HG03064 (cell line): Measurements from ENCODE around the gene PLGRKT.
A peak's percentile ranks its signal among the peaks of the same experiment; 100 is the strongest.
"Not testable (repeated sequence)": the region's sequence is repeated elsewhere in the genome, so short reads cannot be mapped to it uniquely, and the experiment has no call there.

Experiments
- ATAC-seq: cut with Tn5 transposase; IDR thresholded peaks from one replicate; pipeline ENCODE4 v1.9.1; 2021; ENCODE audit warnings: low read depth; ENCODE audit not compliant: unreplicated experiment

PLGRKT gene, protein sequence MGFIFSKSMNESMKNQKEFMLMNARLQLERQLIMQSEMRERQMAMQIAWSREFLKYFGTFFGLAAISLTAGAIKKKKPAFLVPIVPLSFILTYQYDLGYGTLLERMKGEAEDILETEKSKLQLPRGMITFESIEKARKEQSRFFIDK

DNA sequence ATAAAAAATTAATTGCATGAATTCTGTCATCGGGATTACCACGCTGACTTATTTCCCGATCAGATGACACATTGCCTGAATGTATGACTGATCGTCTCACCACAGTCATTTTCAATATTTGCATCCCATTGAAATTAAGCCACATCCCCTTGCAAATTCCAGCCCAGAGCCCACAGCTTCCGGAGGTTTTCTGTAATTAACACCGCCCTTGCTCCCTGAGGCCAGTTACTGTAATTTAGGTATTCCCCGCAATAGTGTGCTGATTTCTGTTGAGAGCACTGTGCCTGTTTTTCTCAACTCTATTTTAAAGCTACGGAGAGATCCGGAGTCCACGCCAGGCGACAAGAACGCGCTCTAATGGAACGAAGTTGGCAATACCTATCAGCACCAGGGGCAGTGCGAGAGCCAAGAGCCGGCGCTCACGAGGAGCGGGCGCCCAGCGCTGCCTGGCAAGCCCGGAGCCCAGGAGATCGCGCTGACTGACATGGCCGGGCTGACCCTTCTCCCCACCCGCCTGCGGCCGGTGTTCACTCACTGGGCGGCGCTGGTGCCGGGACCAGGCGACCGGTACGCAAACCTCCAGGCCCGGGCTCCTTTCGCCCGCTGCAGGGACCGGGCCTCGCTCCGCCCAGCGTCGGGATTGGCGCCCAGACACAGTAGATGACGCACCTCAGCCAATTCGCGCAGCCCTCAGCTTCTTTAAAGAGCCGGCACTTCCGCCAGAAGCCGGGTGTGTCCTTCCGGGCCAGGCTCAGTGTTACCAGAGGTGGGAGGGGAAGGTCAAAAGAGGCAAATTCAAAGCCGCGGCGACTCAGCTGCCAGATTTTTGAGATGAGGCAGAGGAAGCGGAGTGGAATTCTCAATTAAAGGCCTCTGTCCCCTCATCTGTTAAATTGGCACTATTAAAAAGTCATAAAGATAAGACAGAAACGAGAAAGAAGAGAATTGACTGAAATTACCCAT lies at the start of gene PLGRKT:
Gene PLGRKT (minus strand): TSS at position 672 of the 963 bp plus-strand sequence. CDS start 5,948 bp downstream, outside the sequence.
- ATAC-seq, result peak; percentile 88

DNA sequence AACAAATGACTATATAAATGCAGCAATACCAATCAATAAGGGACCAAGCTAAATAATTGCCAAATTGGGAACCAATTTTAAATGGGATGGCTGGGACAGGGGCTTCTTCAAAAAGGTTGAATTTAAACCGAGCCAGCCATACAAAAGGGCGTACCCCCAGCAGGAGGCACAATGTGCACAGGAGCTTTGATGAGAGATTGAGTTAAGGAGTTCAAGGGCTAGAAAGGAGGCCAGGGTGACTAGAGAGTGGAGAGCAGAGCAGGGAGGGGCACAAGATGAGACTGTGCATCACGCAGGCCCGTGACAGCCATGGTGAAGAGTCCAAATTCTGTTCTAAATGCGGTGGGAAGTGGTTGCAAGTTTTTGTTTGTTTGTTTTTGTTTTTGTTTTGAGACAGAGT lies 49.3 kb upstream of the PLGRKT start:
- no peak for ATAC-seq

DNA sequence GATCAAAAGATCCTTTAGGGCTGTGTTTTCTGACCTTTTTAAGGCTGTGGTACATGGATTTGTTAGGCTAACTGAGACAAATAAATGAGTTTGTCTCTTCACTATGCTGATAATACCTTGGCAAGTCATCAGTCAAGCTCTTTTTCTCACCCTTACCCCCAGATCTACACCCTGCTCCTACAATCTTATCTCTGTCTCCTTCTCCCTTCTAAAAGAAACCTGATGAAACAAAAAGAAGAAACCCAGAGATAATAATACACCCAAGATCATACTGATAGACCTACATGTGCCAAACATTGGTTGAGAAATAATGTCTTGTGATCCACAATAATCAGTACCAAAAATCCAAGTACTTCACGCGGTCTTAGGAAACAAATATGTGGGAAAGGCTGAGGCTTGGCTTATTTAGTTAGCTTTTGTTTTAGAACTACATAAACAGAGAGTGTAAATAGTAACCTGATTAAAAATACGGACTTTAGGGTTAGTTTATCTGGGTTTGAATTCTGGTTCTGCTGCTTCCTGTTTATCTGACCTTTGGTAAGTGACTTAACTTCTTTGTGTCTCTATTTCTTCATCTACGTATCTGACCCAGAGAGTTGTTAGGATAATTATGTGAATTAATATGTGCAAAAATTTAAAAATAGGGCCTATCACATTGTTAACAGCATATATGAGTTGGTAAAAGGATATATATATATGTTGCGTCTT lies 47.8 kb upstream of the PLGRKT start:
- ATAC-seq, result no peak

DNA sequence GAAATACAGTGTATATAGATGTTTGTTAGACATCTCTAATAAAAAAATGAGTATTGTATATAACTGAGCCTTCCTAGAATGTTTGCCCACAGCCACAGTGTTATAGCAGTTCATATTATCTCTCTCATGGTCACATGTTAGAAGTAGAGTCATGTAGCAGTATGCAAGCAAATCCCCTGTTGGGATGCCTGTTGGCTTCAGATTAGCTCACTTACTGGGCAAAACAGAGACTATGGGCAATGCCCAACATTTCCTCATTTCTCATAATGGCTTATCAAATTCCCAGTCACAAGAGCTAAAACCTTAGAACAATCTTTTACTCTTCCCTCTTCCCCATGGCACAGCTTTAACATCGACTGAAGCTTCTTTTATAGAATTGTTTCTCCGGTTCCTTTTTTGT lies 45.6 kb upstream of the PLGRKT start:
- no peak for ATAC-seq

DNA sequence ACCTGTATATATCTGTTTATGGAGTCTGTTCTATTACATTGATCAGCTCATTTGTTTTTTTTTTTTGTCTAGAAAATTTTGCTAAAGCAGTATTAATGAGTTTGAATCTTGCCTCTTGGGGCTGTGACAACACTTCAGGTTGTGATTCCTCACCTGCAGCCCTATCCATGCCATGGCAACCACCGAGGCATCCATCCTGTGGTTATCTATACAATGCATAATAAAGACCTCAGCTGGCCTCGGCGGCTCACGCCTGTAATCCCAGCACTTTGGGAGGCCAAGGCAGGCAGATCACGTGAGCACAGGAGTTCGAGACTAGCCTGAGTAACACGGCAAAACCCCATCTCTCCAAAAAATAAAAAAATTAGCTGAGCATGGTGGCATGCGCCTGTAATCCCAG lies 44.5 kb upstream of the PLGRKT start:
- no peak for ATAC-seq

DNA sequence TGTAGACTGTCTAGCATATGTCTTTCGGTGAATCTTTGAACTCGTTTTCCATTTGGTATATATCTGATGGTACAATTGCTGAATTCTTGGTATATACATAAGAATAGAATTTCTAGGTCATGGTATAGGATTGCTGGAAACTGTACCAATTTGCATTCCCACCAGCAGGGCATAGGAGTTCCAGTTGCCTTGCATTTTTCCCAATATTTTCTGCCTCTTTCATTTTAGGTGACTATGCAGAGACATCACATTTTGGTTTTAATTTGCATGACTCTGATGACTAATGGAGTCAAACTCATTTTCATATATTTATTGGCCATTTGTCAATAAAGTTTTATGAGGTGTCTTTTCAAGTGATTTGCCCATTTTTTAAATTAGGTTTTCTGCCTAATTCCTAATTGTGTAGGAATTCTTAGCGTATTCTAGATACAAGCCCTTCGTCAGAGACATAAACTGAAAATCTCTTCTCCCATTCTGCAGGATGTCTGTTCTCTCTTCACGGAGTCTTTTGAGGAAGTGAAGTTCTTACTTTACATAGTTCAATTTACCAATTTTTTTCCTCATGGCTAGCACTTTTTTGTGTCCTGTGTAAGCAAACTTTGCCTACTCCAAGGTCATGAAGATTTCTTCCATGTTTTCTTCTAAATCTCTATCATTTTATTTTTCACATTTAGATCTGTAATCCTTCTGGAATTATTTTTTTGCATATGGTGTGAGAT lies 43.8 kb upstream of the PLGRKT start:
- ATAC-seq, result no peak

DNA sequence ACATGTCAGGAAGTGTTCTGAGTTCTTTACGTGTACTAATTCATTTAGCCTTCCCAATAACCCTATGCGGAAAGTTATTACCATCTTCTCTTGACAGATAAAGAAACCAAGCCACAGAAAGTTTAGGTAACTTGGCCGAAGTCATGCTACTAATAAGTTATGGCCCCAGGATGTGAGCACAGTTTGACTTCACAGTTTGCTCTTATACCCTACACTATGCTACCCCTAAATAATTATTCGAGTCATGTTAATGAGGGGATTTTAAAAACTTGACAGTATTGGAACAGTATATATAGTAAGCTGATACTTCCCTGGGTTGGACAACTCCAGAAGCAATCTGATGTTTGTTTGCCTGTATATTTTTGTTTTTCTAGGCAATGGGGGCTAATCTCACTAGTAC lies 43.2 kb upstream of the PLGRKT start:
- no peak for ATAC-seq

DNA sequence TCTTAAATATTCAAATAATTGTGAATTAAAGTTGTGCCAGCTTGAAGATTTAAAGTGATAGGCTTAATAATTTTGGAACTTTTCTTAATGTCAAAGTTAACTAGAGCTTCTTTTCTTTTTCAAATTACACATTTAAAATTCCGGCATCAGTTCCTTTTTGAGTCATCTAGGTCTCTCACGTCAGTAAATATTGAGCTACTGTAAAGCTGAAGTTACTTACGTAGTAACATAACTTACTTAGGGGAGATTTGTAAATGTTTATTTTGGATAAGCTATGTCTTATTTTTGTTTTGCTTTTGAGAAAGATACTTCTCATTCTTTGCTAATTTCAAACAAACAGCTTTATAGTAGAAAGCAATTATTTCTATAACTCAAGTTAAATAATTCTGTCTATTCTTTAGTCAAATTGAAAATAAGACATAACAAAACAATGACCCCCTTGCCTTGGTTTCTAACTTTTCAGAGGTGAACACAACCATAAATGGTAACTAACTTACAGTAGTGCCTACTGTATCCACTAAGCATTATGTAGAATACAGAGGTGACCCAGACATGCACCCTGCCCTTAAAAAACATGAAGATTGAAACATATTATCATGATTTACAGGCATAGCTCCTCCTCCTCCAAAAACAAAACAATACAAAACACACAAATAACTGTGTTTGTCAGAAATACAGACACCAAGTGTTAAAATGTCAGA lies 42.4 kb upstream of the PLGRKT start:
- peak; percentile 55 for ATAC-seq

DNA sequence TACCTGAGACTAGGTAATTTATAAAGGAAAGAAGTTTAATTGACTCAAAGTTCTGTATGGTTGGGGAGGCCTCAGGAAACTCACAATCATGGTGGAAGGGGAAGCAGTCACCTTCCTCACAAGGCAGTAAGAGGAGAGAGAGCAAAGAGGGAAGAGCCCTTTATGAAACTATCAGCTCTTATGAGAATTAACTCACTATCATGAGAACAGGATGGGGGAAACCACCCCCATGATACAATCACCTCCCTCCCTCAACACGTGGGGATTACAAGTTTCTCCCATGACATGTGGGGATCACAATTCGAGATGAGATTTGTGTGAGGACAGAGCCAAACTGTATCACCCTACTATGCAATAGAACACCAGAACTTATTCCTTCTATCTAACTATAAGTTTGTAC lies 40.5 kb upstream of the PLGRKT start:
- no peak for ATAC-seq

DNA sequence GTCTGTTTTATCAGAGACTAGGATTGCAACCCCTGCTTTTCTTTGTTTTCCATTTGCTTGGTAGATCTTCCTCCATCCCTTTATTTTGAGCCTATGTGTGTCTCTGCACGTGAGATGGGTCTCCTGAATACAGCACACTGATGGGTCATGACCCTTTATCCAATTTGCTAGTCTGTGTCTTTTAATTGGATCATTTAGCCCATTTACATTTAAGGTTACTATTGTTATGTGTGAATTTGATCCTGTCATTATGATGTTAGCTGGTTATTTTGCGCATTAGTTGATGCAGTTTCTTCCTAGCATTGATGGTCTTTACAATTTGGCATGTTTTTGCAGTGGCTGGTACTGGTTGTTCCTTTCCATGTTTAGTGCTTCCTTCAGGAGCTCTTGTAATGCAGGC lies 37.9 kb upstream of the PLGRKT start:
- ATAC-seq, result not testable (repeated sequence)

DNA sequence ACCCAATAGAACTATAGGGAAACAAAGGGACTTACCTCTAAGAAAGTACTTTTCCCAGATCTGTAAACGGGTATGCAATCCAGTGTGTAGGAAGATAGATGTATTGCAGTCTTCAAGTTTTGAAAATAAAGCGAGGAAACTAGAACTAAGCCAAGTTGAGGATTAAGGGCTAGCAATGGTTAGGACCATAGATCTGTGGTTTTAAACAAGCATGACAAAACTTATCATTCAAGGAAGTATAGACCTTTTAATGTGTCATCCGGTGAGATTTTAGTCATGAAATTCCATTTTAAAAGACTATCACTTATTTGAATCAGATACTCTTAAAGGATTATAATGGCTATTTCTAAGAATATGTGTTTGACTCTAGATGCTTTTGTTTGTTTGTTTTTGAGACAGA lies 33.1 kb upstream of the PLGRKT start:
- no peak for ATAC-seq

DNA sequence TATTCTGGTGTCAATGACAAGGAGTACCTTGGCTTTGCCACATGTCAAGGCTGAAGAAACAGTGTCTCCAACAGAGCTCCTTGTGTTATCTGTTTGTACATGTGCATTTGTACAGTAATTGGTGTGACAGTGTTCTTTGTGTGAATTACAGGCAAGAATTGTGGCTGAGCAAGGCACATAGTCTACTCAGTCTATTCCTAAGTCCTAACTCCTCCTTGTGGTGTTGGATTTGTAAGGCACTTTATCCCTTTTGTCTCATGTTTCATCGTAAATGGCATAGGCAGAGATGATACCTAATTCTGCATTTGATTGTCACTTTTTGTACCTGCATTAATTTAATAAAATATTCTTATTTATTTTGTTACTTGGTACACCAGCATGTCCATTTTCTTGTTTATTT lies 32.4 kb upstream of the PLGRKT start:
- ATAC-seq, result no peak

DNA sequence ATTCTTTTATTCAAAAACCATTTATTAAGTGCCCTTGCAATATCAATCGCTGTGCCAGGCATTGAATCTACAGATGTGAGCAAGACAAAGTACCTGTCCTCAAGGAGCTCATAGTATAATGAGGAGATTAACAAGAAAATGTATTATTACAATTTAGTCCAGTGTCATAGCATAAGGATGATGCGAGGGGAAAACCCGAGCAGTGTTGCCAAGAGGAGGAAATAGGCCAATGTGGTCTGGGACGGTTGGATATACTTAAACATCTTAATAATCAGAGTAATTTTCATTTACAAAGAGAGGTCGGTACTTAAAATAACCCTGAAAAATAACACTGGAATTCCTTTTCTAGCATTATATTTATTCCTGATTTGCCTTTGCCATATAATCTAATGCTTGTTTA lies 31.1 kb upstream of the PLGRKT start:
- ATAC-seq, result no peak

DNA sequence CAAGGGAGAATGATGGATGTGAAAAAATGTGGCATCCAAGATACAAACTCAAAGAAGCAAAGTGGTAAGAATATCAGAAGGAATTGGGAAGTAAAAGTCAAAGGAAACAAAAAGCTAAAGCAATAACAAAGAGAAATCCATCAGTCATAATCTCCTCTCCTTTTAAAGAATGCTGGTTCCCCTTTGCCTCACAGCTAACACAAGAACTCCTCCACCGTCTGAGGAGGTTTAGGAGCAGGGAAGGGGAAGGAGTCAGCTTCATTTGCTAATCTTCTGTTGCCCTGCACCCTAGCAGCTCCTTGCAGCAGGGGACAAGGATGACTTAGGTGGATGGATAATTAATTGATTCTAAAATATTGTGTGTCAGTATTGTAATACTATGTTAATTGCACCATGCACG lies 29.0 kb upstream of the PLGRKT start:
- no peak for ATAC-seq

DNA sequence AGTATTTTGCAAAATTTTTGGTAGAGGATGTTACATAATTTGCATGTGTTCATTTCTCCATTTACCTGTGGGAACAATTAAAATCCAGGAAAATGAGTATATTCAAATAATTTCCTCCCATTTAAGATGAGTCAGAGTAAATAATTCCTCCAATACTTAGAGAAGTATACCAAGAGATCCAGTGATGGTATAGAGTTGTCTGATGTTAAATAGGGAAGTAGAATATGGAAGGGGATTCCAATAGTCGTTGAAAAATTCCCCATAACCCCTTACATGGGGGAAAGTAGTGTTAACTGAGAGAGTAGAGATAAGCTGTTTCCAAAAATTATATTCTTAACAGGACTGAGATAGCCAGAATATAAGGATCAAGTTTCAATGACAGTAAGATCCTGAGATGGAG lies 28.3 kb upstream of the PLGRKT start:
- no peak for ATAC-seq

DNA sequence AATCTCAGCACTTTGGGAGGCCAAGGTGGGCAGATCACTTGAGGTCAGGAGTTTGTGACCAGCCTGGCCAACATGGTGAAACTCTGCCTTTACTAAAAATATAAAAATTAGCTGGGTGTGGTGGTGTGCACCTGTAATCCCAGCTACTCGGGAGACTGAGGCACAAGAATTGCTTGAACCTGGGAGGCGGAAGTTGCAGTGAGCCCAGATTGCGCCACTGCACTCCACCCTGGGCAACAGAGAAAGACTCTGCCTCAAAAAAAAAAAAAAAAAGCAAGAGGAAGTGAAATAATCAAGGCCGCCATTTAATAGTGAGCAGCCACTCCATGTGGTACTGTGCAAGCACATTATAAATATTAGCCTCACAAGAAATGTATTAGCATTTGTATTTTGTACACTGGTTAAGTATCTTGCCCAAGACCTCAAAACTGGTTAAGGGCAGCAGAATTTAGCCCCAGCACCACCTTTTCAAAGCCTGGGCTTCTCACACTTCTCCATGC lies 27.2 kb upstream of the PLGRKT start:
- not testable (repeated sequence) for ATAC-seq

DNA sequence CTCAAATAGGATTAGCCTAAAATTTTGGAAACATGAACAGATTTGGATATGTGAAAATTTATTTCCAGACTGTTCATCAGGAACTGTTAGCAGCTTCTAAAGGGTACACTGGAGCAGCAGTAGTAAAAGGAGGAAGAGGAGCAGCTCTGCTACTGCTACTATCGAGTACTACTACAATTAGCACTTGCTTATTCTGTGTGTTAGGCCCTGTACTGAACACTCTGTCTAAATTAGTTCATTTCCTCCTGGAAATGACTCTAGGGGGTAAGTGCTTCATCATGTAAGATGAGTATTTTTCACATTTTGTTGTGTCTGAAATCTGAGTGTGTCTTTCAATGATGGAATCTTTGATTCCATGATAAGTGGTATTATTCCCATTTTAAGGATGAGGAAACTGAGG lies 22.4 kb upstream of the PLGRKT start:
- ATAC-seq, result no peak

DNA sequence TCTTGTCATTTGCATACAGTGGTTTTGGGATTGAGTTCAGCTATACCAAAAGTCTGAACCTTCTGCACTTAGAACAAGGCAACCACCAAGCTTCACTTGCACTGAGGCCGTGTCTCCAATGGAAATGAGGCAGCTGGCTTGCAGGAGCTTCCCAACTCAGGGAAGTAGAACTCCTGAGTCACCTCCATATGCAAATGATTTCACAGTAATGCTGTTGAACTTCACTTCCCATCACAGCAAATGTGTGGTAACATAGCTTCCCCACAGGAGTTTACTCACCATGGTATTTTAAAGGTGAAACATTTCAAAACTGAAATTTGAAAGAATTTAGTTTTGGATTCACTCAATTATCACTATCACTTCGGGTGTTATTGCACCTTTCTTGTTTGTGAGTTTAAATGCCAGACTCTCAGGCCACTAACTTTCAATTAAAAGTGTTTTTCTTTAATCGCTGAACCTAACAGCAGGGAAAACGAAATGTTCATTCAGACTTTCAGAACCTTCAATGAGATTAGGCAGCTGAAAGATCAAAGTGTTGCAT lies 21.6 kb upstream of the PLGRKT start:
- ATAC-seq, result peak; percentile 52

DNA sequence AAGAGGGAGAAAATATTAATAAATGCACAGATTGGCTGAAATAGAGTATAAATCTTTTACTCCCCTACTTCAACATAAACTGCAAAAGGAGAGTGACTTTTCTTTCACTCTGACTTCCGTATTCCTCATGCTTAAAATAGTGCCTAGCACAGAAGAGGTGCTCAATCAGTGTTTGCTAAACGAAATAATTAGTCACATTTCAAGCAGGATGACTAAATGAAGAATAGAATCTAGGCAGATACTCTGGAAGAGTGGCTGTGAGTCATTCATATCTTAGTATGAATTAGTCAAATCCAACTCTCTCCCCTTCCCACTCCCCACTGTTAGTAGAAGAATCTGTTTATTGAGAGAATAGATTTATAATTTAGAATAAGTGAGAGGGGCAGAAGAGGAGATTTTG lies 17.5 kb upstream of the PLGRKT start:
- ATAC-seq, result no peak

DNA sequence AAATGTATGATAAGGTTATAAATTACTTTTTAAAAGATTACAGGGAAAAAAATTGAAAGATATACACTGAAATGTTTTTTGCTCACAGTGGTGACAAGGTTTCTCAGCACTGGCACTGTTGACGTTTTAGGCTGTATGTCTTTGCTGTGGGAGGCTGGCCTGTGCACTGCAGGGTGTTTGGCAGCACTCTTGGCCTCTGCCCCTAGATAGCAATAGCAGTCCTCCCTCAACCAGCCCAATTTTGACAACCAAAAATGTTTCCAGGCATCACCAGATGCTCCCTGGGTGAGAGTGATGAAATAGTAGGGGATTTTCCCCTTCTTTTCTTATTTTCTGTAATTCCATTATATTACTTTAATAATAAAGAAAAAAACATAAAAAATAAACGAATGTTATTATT lies 15.9 kb upstream of the PLGRKT start:
- ATAC-seq, result no peak
